ENCODE measurements around the gene IFIT2.
"Not testable (repeated sequence)": the region's sequence is repeated elsewhere in the genome, so short reads cannot be mapped to it uniquely, and the experiment has no call there.

IFIT2 gene

DNA sequence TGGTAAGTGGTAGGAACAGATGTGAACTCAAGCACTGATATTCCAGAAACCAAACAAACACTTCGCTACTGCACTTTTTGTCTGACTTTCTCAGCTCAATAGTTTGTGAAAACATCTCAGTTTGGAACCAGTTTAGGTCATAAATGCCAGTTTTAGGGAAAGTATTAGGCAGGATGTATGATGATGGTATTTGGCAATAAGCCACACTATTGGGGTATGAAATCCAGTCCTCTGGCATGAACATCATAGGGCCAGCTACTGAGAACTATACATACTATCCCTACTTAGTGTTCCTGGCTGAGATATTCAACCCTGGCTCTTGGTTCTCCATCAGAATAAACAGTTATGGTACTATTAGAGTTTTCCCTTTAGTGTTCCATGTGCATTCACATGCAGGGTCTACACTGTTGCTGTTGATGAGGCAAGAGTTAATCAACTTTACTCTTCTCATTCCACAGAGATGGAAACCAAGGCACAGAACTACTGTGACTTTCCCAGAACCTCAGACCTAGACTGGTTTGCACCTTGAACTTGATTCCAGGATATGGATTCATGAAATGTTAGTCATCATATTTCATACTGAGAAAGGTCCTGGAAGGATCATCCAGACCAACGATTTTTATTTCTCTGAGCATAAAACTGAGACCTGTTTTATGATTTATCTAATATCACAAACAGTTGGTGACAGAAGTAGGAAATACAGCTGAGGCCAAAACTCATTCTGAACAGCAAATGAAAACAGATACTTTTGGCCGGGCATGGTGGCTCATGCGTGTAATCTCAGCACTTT lies 20.0 kb upstream of the IFIT2 start:
- no peak for DNase-seq

DNA sequence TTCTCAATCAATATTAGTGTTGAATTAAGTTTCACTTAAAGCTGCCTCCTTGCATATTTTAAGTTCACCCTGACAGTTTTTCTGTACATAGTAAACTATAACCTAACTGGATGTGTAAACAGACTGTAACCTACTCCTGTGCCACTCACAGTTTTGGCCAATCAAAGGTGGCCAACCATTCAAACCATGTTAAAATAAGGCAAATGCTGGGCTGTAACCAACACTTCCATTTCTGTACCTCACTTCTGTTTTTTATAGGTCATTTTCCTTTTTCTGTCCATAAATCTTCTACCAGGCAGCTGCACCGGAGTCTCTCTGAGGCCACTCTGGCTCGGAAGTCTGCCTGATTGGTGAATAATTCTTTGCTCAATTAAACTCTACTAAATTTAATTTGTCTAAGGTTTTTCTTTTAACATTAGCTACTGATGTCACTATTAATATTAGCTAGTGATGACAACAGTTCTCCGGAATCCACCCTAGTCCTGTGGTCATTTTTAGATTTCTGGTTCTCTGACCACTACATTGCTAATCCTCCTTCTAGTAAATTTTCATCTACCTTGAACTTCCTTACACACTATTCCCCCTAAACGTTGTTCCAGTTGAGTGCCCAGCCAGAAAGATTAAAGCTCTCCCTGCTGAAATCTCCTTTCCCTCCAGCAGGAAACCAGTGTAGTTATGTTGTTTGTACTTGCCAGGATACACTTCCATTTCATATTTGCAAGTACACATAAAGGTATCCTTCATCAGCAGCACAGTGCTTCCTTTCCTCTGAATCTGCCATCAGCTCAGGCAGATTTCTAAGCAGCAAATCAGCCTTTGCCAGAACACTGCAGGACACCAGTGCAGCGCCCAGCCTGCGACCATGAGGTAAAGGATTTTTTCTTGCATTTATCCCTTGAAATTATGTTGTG lies 18.6 kb upstream of the IFIT2 start:
- peak; percentile 59 for DNase-seq

DNA sequence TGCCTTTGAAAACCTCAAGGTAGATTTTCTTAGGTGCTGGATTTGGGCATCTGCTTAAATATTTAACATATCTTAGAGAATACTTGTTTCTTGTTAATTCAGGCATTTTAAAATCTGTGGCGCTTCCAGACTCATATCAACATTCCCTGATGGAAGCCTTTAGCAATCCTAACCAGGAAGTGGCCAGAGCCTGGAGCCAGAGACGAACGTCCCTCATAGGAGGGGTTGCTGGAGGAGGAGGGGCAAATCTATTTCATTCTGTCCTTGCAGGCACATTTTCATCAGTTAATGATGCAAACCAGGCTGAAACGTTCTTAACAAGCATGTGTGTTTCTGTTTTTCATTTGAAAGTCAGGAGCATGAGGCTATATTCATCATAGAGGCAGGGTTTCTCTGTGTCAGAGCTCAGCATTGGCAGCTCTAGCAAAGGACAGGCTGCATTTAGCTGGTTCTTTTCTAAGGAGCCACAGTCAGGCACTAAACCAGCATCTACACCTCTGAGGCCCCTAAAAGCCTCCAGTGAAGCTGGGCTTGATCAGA lies 17.8 kb upstream of the IFIT2 start:
- DNase-seq, result peak; percentile 67

DNA sequence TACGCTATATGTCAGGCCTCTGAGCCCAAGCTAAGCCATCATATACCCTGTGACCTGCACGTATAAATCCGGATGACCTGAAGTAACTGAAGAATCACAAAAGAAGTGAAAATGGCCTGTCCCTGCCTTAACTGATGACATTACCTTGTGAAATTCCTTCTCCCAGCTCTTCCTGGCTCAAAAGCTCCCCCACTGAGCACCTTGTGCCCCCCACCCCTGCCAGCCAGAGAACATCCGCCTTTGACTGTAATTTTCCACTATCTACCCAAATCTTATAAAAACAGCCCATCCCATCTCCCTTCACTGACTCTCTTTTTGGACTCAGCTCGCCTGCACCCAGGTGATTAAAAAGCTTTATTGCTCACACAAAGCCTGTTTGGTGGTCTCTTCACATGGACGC lies 17.1 kb upstream of the IFIT2 start:
- not testable (repeated sequence) for DNase-seq

DNA sequence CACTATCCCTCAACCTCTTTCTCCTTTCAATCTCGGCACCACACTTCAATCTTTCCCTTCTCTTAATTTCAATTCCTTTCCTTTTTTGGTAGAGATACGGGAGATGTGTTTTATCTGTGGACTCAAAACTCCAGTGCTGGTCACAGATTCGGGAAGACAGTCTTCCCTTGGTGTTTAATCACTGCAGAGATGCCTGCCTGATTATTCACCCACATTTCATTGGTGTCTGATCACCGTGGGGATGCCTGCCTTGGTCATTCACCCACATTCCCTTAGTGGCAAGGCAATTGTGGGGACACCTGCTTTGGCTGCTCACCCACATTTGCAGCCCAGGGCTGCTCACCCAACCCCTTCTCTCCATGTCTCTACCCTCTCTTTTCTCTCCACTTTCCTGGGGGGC lies 16.5 kb upstream of the IFIT2 start:
- not testable (repeated sequence) for DNase-seq

DNA sequence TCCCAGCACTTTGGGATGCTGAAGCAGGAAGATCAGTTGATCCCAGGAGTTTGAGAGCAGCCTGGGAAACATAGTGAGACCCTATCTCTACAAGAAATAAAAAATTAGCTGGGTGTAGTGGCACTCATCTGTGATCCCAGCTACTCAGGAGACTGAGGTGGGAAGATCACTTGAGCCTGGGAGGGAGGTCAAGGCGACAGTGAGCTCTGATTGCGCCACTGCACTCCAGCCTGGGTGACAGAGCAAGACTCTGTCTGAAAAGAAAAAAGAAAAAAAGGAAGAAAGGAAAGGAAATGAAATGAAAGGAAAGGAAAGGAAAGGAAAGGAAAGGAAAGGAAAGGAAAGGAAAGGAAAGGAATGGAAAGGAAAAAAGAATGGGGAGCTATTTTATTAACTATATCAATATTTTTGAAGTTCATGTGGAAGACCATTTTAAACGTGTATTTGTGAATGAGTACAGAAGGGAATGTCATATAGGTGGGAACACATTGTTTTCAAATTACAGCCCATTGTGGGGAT lies 7.1 kb upstream of the IFIT2 start:
- DNase-seq, result no peak

DNA sequence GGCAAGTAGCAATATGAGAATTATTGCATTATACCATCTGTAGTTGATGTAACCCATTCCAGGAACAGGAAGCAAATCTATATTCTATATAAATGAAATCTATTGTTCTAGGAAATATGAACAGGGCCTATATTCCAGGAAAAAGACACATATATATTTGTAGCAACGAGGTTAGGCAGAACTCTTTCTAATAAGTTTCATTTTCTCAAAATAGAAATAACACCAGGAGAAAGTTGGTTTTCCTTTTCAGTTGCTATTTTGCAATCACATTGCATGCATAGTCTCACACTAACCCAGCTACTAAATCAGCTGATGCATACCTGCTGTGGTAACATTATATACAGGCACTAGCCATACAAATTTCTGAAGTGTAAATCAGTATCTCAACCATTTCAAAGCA lies 6.2 kb upstream of the IFIT2 start:
- DNase-seq, result no peak

DNA sequence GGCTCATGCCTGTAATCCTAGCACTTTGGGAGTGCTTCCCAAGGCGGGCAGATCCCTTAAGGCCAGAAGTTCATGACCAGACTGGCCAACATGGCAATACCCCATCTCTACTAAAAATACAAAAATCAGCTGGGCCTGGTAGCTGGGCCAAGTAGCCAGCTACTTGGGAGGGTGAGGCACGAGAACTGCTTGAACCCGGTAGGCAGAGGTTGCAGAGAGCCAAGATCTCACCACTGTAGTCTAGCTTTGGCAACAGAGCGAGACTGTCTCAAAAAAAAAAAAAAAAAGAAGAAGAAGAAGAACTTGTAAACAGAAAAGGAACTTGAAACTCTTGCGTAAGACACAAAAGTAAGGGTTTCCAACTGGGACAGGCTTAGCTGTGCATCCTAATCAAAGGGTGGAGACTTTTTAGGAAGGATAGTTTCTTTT lies 5.6 kb upstream of the IFIT2 start:
- DNase-seq, result no peak

DNA sequence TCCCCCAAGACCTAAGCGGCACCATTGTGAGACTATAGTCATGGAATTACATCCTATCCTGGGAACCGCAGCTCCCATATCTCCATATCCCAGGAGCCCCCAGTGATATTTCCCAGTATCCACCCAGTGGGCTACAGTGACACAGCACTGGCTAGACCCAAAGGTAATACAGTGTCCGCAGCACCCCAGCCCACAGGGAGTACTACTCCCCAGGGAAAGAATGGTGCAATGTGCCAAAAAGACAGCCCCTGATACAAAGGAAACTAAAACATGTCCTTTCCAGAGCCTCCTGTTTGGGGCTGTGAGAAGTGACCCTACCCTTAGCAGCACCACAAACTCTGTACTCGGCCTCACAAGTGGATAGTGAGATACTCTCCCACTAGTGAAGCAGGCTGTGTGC lies 4.5 kb upstream of the IFIT2 start:
- DNase-seq, result no peak

DNA sequence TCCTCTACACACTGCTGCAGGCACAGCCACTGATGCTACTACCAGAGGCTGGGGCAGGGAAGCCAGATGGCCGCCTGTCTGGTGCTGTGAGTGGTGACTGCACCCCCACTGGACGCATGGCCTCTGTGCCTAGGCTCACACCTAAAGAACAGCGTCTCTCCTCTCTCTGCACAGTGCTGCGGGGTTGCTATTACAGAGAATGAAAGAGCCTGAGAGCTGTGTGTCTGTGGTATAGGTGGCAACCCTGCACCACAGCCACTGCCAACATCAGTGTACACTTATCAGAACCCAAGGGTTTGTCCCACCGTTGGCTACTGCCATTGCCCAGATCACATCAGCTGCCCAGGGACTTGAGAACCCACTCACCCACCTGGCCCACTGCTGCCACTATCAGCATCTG lies 4.1 kb upstream of the IFIT2 start:
- no peak for DNase-seq

DNA sequence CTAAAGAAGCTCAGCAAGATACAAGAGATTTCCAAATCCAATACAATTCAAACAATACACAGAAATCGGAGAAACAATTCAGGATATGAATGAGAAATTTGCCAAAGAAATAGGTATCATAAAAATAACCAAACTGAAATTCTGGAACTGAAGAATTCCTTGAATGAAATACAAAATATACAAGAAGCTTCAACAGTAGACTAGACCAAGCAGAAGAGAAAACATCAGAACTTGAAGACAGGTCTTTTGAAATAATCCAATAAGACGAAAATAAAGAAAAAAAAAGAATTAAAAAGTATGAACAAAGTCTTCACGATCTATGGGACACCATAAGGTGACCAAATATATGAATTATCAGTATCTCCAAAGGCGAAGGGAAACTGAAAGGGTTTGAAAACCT lies 2.8 kb upstream of the IFIT2 start:
- DNase-seq, result no peak

DNA sequence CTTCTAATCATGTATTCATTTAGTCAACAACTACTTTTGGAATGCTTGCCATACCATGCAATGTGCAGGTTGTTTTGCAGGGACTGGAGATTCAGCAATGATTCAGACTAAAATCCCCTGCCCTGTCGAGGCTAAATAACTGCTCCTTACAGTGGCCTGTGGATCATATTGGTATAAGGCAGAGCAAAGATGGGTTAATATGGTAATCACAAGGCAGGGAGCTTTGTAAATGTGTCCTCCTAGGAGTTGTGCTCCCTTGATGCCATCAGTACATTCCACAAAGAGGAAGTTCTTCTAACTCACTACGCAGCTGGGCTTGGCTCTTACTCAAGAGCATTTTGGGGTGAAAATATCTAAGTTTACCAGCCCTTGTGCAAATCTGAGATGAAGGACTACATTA lies 614 bp upstream of the IFIT2 start:
- no peak for DNase-seq

DNA sequence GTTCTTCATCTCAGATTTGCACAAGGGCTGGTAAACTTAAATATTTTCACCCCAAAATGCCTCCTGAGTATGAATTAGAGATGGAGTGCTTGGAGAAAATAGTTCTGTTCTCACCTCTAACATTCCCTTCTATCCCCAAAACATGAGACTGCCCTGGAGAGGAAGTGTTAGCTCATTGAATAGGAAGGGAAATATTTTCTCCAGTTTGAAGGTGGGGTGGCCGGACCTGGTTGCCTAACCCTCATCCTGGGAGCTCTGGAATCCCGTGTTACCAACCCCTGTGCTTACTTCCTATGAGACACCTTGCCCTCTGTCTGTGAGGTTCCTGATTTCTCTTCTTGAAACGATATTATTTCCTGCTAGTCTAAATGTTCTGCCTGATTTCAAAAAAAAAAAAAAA lies 779 bp downstream of the IFIT2 start:
- no peak for DNase-seq

DNA sequence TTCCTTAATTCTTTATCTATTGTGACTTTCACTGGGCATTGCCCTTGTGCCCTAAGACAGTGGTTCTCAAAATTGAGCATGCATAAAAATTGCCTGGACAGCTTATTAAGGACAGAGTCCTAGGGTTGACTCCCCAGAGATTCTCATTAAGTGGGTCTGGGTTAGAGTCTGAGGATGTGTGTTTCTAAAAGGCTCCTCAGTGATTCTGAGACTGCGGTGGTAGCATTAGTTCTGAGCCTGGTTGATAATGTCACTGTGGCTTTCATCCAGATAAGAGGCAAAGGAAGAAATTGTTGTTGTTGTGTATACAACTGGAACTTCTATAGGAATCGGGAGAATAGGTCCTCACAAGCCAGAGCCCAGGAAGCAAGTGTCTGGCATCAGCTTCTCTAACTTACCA lies 1.3 kb downstream of the IFIT2 start:
- DNase-seq, result no peak

DNA sequence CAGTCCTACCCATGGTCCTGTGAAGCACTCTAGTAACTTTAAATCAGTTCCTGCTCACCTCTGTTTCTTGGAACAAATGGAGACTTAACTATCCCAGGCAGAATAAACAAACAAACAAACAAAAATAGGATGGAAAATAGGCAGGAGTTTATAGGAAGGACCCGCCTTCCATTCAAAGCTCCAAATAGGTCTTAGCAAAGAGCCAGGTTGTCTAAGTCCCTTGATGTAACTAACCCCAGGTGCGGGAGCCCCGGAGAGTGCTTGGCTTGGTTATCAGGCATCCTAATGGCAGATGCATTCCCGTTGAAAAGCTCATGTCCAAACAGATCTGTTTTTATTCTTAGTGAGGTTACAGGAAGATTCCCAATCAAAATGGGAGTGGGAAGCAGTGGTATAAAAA lies 2.2 kb downstream of the IFIT2 start:
- no peak for DNase-seq

DNA sequence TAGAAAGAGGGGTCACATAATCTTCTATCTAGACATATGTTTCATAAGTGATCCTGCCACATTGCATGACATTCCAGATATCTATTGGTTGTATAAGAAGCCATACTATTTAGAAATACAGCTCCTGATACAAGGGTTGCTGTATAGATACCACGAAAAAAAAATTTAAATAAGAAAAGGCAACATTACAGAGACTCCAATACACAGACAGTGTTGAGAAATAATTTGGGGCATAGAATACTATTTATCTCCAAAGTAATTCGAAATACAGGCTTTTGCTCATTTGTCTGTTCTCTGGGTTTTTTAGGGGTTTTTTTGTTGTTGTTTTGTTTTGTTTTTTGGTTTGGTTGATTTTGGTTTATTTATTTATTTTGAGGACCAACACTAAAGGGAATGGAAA lies 2.6 kb downstream of the IFIT2 start:
- DNase-seq, result no peak

DNA sequence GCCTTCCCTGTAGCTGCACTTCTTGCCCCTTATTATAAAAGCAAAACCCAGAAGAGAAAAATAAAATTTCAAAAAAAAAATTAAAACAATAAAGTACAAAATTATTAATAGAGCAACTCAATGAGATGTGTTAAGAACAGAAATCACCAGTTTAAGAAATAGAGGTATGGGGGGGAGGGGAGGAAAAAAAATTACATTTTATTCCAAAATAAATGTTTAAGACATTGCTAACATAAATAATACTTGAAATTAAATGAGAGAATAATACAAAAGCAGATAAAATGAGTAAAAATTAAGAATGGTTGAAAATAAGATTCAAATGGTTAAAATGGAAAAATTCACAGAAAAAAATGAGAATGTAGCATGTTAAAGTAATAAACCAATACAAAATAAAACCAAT lies 3.1 kb downstream of the IFIT2 start:
- no peak for DNase-seq

DNA sequence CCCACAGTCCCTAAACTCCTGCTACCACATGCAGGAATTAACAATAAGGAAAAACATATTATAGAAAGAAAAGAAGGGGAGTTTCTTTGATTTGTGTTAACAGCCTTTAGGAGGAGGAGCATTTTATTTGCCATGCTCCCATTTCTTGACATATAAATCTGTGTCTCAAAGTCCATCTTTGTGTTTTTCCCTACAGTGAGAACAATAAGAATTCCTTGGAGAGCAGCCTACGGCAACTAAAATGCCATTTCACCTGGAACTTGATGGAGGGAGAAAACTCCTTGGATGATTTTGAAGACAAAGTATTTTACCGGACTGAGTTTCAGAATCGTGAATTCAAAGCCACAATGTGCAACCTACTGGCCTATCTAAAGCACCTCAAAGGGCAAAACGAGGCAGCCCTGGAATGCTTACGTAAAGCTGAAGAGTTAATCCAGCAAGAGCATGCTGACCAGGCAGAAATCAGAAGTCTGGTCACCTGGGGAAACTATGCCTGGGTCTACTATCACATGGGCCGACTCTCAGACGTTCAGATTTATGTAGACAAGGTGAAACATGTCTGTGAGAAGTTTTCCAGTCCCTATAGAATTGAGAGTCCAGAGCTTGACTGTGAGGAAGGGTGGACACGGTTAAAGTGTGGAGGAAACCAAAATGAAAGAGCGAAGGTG lies 4.1 kb downstream of the IFIT2 start:
- no peak for DNase-seq

DNA sequence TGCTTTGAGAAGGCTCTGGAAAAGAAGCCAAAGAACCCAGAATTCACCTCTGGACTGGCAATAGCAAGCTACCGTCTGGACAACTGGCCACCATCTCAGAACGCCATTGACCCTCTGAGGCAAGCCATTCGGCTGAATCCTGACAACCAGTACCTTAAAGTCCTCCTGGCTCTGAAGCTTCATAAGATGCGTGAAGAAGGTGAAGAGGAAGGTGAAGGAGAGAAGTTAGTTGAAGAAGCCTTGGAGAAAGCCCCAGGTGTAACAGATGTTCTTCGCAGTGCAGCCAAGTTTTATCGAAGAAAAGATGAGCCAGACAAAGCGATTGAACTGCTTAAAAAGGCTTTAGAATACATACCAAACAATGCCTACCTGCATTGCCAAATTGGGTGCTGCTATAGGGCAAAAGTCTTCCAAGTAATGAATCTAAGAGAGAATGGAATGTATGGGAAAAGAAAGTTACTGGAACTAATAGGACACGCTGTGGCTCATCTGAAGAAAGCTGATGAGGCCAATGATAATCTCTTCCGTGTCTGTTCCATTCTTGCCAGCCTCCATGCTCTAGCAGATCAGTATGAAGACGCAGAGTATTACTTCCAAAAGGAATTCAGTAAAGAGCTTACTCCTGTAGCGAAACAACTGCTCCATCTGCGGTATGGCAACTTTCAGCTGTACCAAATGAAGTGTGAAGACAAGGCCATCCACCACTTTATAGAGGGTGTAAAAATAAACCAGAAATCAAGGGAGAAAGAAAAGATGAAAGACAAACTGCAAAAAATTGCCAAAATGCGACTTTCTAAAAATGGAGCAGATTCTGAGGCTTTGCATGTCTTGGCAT lies 4.8 kb downstream of the IFIT2 start:
- no peak for DNase-seq

DNA sequence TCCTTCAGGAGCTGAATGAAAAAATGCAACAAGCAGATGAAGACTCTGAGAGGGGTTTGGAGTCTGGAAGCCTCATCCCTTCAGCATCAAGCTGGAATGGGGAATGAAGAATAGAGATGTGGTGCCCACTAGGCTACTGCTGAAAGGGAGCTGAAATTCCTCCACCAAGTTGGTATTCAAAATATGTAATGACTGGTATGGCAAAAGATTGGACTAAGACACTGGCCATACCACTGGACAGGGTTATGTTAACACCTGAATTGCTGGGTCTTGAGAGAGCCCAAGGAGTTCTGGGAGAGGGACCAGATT lies 5.4 kb downstream of the IFIT2 start:
- no peak for DNase-seq

DNA sequence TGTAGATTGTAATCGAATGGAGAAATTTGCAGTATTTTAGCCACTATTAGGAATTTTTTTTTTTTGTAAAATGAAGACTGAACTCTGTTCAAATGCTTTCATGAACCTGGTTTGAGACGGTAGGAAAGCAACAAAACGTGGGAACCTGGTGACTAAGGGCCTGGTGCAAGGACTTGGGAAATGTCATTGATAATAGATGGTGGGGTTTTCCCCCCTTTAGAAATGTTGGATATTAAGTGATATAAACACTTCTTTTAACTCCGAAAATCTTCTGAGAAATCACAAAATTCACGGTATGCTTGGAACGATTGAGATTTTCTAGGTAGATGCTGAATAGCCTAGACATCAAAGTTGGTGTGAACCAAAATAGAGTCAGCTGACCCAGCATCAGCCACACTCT lies 6.4 kb downstream of the IFIT2 start:
- DNase-seq, result no peak

DNA sequence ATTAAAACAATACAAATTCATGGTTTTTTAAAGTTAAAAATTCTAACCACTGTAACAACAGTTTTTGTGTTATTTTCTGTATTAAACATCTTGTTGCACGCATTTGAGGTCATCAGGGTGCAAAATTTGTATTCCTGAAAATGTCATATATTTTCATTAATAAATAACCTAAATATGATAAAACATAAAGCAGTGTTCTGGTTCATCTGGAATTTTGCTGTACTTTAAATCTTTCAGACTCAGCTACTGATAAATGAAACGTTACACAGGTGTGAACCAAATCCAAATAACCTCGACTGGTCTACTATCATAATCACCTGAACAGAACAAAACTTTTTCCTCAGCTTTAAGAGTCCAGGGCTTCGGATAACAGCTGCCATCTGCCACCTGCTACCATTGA lies 6.9 kb downstream of the IFIT2 start:
- DNase-seq, result no peak

All from NCI-H1092 treated with DMSO at 0.1 percent for 48 hours (cell line).